Mesothelial cell of epicardium (in vitro differentiated cells): Measurements from ENCODE around the gene SLC38A3. TPM values are rescaled to one million over a fixed set of nuclear protein-coding genes. Genes with fewer than 3 reads are reported as not detected.

Experiments
- DNase-seq, 2 experiments: peaks; one replicate each; pipeline ENCODE4 v3.0.0; 2021; ENCODE audit warnings: low spot score in 2 of 2; ENCODE audit not compliant: unreplicated experiment in 2 of 2
- H3K27ac Mint-ChIP-seq: 2 replicates; pipeline ENCODE4 v1.8.0; 2021; ENCODE audit warnings: mixed read lengths
- H3K27me3 Mint-ChIP-seq: 2 replicates; pipeline ENCODE4 v1.8.0; 2021; ENCODE audit warnings: low read depth, mixed read lengths
- H3K36me3 Mint-ChIP-seq: 2 replicates; pipeline ENCODE4 v1.8.0; 2021; ENCODE audit warnings: mixed read lengths
- H3K4me1 Mint-ChIP-seq: 2 replicates; pipeline ENCODE4 v1.8.0; 2021; ENCODE audit warnings: mixed read lengths
- H3K4me3 Mint-ChIP-seq: 2 replicates; pipeline ENCODE4 v1.8.0; 2021; ENCODE audit warnings: mild to moderate bottlenecking, moderate library complexity, mixed read lengths
- H3K9me3 Mint-ChIP-seq: 2 replicates; pipeline ENCODE4 v1.8.0; 2021; ENCODE audit warnings: mixed read lengths
- CTCF ChIP-seq: fragments of 200-600 bp; sonication (generic); IDR thresholded peaks from one replicate; pipeline ENCODE4 v1.5.0; 2021; ENCODE audit warnings: antibody characterized with exemption; ENCODE audit not compliant: unreplicated experiment
- total RNA-seq: library from RNA; stranded (reverse); gene quantifications from 3 replicates; pipeline ENCODE4 v1.2.1, GENCODE V29; 2021

The SLC38A3 gene
- total RNA-seq, 1 donor from 2014 or later = 1.8 TPM

- Mint-ChIP-seq H3K36me3 (no peaks in the 10 kb centered on the region), H3K4me3 (peak overlapping the region; percentile 38), H3K27ac (peak overlapping the region; percentile 100), H3K9me3 (no peaks in the 10 kb centered on the region), H3K27me3 (no peaks in the 10 kb centered on the region), H3K4me1 (peaks cover 67% of the 10 kb centered on the region)
- no peak for TF ChIP-seq CTCF
- no peak for DNase-seq
These were observed 60.0 kb downstream of the SLC38A3 start for GRCh38 chr3:50264964-50265485.

GRCh38 chr3:50265571-50265970, 60.5 kb downstream of the SLC38A3 start:
- TF ChIP-seq CTCF = no peak
- no peak overlapping the region for H3K4me3 Mint-ChIP-seq
- DNase-seq = no peak
- H3K27ac Mint-ChIP-seq = peak overlapping the region; percentile 100
- peaks cover 72% of the 10 kb centered on the region for H3K4me1 Mint-ChIP-seq
- H3K9me3 Mint-ChIP-seq = no peaks in the 10 kb centered on the region
- no peaks in the 10 kb centered on the region for H3K36me3 Mint-ChIP-seq
- no peaks in the 10 kb centered on the region for H3K27me3 Mint-ChIP-seq

- H3K27me3 Mint-ChIP-seq = no peaks in the 10 kb centered on the region
- peak overlapping the region; percentile 100 for H3K27ac Mint-ChIP-seq
- no peak for DNase-seq
These were observed 60.9 kb downstream of the SLC38A3 start for GRCh38 chr3:50266017-50266416.

GRCh38 chr3:50266836-50267235, 61.8 kb downstream of the SLC38A3 start:
- Mint-ChIP-seq H3K27me3 (no peaks in the 10 kb centered on the region), H3K4me3 (peak overlapping the region; percentile 72), H3K36me3 (no peaks in the 10 kb centered on the region), H3K27ac (peak overlapping the region; percentile 100), H3K4me1 (peaks cover 77% of the 10 kb centered on the region), H3K9me3 (no peaks in the 10 kb centered on the region)
- no peak for TF ChIP-seq CTCF
- DNase-seq = no peak

More at GRCh38 chr3:50266017-50266416, 60.9 kb downstream of the SLC38A3 start:
- Mint-ChIP-seq H3K4me3 (peak overlapping the region; percentile 10), H3K4me1 (peaks cover 75% of the 10 kb centered on the region), H3K36me3 (no peaks in the 10 kb centered on the region), H3K9me3 (no peaks in the 10 kb centered on the region)
- TF ChIP-seq CTCF = no peak

GRCh38 chr3:50267280-50267913, 62.3 kb downstream of the SLC38A3 start:
- peaks cover 79% of the 10 kb centered on the region for H3K4me1 Mint-ChIP-seq
- no peak for TF ChIP-seq CTCF
- no peaks in the 10 kb centered on the region for H3K9me3 Mint-ChIP-seq
- no peak for DNase-seq
- no peaks in the 10 kb centered on the region for H3K36me3 Mint-ChIP-seq
- peak overlapping the region; percentile 72 for H3K4me3 Mint-ChIP-seq
- peak overlapping the region; percentile 100 for H3K27ac Mint-ChIP-seq
- H3K27me3 Mint-ChIP-seq = no peaks in the 10 kb centered on the region
